Measurements from ENCODE around the gene ZFPL1. TPM values are rescaled to one million over a fixed set of nuclear protein-coding genes. Genes with fewer than 3 reads are reported as not detected.
"Not testable (repeated sequence)": the region's sequence is repeated elsewhere in the genome, so short reads cannot be mapped to it uniquely, and the experiment has no call there.

ZFPL1 gene
- total RNA-seq, 4 donors from 2014 or later: 35.7 to 42.0 (median 40.6) TPM

- H3K9me3 ChIP-seq: no peaks in the 10 kb centered on the region
- peak; percentile 90 to 99 (median 96) for TF ChIP-seq CTCF (IDR thresholded peaks at IDR 0.05 in 4 of 5, conservative IDR thresholded peaks at IDR 0.05 in 1 of 5)
- TF ChIP-seq POLR2A (IDR thresholded peaks at IDR 0.05): peak; percentile 47 to 57
- H3K27ac ChIP-seq: peak within 1 kb of the TSS; percentile 80 to 94 (median 88)
- peak within 1 kb of the TSS; percentile 85 to 99 (median 98) for H3K4me3 ChIP-seq
- peaks cover 0 to 29% of the 10 kb centered on the region in 2 donors for H3K36me3 ChIP-seq
- intact Hi-C loops (cut with DNase I; ENCODE audit: low total_unique reads) (loop anchor here (1.0 to 10.0 kb wide), 5 partner anchors 21 to 263 kb away; partner anchors contain the start of genes ARL2, ATG2A, CDCA5 and VPS51), in situ Hi-C loops (cut with MboI; ENCODE audit: low sequenced_read_pairs in 4 of 4) (no loop called here)
- peak; percentile 99 for DNase-seq
- no peaks in the 10 kb centered on the region for H3K27me3 ChIP-seq
- H3K4me1 ChIP-seq: peaks cover 30 to 50% of the 10 kb centered on the region in 2 donors
- peak; percentile 83 to 85 for ATAC-seq
These were observed 33.4 kb downstream of the ZFPL1 start, which contains the start of gene ZNHIT2 for GRCh38 chr11:65117206-65118096. TSS of gene ZNHIT2 (minus strand) at chr11:65117701. CDS start at chr11:65117653, 48 bp downstream.

- no peak for TF ChIP-seq POLR2A (IDR thresholded peaks at IDR 0.05)
- TF ChIP-seq CTCF (IDR thresholded peaks at IDR 0.05 in 4 of 5, conservative IDR thresholded peaks at IDR 0.05 in 1 of 5): peak in 4 of 5 experiments; percentile 2 to 55 (median 25)
- intact Hi-C loops (cut with DNase I; ENCODE audit: low total_unique reads): loop anchor here (10.0 kb wide), 1 partner anchor 263 kb away; no protein-coding TSS in a partner anchor
- ATAC-seq: no peak
- H3K4me3 ChIP-seq: peak overlapping the region in 1 of 4 donors; percentile 97
- peak overlapping the region; percentile 62 to 87 (median 76) for H3K27ac ChIP-seq
- peaks cover 0 to 29% of the 10 kb centered on the region in 2 donors for H3K36me3 ChIP-seq
- DNase-seq: peak in 1 of 2 donors; percentile 30
- H3K4me1 ChIP-seq: peaks cover 32 to 49% of the 10 kb centered on the region in 2 donors
- no peaks in the 10 kb centered on the region for H3K9me3 ChIP-seq
- H3K27me3 ChIP-seq: no peaks in the 10 kb centered on the region
- in situ Hi-C loops (cut with MboI; ENCODE audit: low sequenced_read_pairs in 4 of 4): no loop called here
These were observed 34.2 kb downstream of the ZFPL1 start for GRCh38 chr11:65118097-65118837.

GRCh38 chr11:65118891-65119669 lies 35.1 kb downstream of the ZFPL1 start:
- intact Hi-C loops (cut with DNase I; ENCODE audit: low total_unique reads): loop anchor here (10.0 kb wide), 1 partner anchor 264 kb away; no protein-coding TSS in a partner anchor
- H3K9me3 ChIP-seq; ATAC-seq; H3K4me3 ChIP-seq; in situ Hi-C loops (cut with MboI; ENCODE audit: low sequenced_read_pairs in 4 of 4); H3K27me3 ChIP-seq: not testable (repeated sequence)
- H3K36me3 ChIP-seq: peaks cover 0 to 29% of the 10 kb centered on the region in 2 donors
- peak overlapping the region; percentile 62 to 87 (median 76) for H3K27ac ChIP-seq
- peaks cover 31 to 46% of the 10 kb centered on the region in 2 donors for H3K4me1 ChIP-seq
- DNase-seq: peak in 1 of 2 donors; percentile 2

GRCh38 chr11:65119670-65119995 lies 35.6 kb downstream of the ZFPL1 start:
- intact Hi-C loops (cut with DNase I; ENCODE audit: low total_unique reads) (loop anchor here (10.0 kb wide), 1 partner anchor 265 kb away; no protein-coding TSS in a partner anchor), in situ Hi-C loops (cut with MboI; ENCODE audit: low sequenced_read_pairs in 4 of 4) (no loop called here)
- Histone ChIP-seq H3K27ac (peak overlapping the region in 3 of 4 donors; percentile 16 to 88 (median 87)), H3K4me1 (peaks cover 31 to 46% of the 10 kb centered on the region in 2 donors), H3K4me3 (no peak overlapping the region), H3K9me3 (no peaks in the 10 kb centered on the region), H3K36me3 (peaks cover 0 to 35% of the 10 kb centered on the region in 2 donors), H3K27me3 (no peaks in the 10 kb centered on the region)
- no peak for ATAC-seq
- DNase-seq: peak in 1 of 2 donors; percentile 1
- TF ChIP-seq CTCF (IDR thresholded peaks at IDR 0.05 in 4 of 5, conservative IDR thresholded peaks at IDR 0.05 in 1 of 5) (no peak), POLR2A (IDR thresholded peaks at IDR 0.05) (no peak)
